KOPT-K1 (cell line): Measurements from ENCODE around the gene SPI1.
"Not testable (repeated sequence)": the region's sequence is repeated elsewhere in the genome, so short reads cannot be mapped to it uniquely, and the experiment has no call there.

Experiments
- H3K27ac ChIP-seq: fragments of 200-600 bp; sonication (generic); 2 replicates; pipeline ENCODE4 v1.5.1; 2016; ENCODE audit warnings: antibody characterized with exemption, mild to moderate bottlenecking, low read depth, low read length; ENCODE audit not compliant: poor library complexity, severe bottlenecking
- H3K36me3 ChIP-seq: fragments of 200-600 bp; sonication (generic); 2 replicates; pipeline ENCODE4 v1.5.1; 2017; ENCODE audit warnings: antibody characterized with exemption, mild to moderate bottlenecking, low read length, moderate library complexity; ENCODE audit not compliant: insufficient read depth
- H3K9me3 ChIP-seq: fragments of 200-600 bp; sonication (generic); 2 replicates; pipeline ENCODE4 v1.5.1; 2017; ENCODE audit warnings: antibody characterized with exemption, low read length, mild to moderate bottlenecking; ENCODE audit not compliant: insufficient read depth, poor library complexity, severe bottlenecking

The SPI1 gene

GRCh38 chr11:47348131-47348802, 30.1 kb downstream of the SPI1 start:
- Histone ChIP-seq H3K9me3 (no peaks in the 10 kb centered on the region), H3K36me3 (no peaks in the 10 kb centered on the region), H3K27ac (no peak overlapping the region)

- H3K9me3 ChIP-seq, result no peaks in the 10 kb centered on the region
- H3K27ac ChIP-seq, result no peak overlapping the region
- H3K36me3 ChIP-seq, result no peaks in the 10 kb centered on the region
Observed at GRCh38 chr11:47347137-47347536, 31.2 kb downstream of the SPI1 start.

DNA sequence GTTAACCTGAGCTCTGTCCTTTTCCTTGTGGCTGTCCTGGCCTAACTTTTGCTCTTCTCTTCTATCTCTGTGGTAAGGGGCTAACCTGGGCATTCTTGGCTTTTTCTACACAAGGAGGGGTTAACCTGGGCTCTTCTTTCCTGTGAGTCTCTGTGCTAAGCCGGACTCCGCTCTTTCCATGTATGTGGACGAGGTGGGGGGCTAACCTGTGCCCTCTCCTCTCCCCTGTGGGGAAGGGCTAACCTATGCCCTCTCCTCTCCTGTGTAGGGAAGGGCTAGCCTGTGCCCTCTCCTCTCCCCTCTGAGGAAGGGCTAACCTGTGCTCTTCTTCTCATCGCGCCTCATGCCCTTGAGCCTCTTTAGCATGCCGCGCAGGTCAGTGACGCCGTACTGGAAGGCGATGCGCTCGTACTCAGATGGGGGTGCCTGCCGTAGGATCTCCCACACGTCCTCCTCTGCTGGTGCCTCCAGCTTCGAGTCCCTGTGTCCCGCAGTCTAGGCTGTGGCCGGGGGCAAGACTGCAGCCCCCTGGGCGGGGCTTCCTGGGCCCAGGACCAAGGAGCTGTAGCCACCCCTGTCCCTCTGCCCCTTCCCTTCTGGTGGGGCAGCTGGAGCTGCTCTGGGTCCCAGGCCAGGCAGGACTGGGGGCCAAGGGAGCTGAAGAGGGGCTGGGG, 32.3 kb downstream of the SPI1 start:
- Histone ChIP-seq H3K27ac (no peak overlapping the region), H3K36me3 (no peaks in the 10 kb centered on the region), H3K9me3 (no peaks in the 10 kb centered on the region)

DNA sequence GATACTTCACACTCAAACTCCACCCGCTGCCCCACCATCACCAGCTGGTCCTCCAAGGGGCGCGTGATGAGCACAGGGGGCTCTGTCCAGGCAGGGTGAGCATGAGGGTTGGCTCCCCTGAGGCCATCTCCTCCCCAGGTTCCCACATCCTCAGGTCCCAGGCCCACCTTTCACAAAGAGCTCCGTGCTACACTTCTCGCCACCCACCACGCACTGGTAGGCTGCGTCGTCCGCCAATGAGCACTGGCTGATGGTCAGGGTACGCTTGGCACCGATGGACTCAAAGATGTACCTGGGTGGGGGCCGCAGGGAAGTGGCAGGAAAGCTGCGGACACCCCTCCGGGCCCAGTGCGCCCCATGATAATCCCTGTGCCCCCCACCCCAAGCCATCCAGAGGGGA, 35.5 kb downstream of the SPI1 start:
- Histone ChIP-seq H3K9me3 (no peaks in the 10 kb centered on the region), H3K36me3 (no peaks in the 10 kb centered on the region), H3K27ac (no peak overlapping the region)

DNA sequence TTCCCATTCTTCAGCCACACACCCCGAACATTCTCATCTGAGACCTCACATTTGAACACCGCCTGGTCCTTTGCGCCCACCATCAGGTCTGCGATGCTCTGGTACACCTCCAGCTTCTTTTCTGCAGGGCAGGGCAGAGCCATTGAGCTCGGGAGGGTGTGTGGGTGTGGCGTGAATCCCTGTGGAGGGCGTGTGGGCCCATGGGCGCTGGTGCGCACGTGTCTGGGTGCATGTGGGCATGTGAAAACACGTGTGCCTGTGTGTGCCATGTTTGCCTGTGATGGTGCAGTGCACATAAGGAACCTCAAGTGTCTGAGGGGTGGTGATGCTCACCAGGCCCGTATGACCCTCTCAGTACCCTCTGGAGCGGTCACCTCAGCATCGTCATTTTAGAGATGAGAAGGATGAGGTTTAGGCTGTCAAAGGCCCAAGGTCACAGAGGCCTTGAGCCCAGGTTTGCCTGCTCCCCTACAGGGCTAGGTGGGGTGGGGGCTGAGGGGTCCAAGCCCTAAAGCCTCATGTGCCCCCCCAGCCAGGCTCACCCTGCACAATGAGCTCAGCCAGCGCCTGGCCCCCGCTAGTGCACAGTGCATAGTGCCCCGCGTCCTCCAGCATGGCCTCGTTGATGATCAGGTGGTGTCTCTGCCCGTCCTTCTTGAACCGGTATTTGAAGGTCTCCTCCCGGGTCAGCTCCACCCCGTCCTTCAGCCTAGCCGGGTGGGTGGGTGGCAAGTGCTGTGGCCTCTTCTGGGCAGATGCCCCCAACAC, 36.1 kb downstream of the SPI1 start:
- H3K36me3 ChIP-seq, result no peaks in the 10 kb centered on the region
- H3K9me3 ChIP-seq, result no peaks in the 10 kb centered on the region
- no peak overlapping the region for H3K27ac ChIP-seq

DNA sequence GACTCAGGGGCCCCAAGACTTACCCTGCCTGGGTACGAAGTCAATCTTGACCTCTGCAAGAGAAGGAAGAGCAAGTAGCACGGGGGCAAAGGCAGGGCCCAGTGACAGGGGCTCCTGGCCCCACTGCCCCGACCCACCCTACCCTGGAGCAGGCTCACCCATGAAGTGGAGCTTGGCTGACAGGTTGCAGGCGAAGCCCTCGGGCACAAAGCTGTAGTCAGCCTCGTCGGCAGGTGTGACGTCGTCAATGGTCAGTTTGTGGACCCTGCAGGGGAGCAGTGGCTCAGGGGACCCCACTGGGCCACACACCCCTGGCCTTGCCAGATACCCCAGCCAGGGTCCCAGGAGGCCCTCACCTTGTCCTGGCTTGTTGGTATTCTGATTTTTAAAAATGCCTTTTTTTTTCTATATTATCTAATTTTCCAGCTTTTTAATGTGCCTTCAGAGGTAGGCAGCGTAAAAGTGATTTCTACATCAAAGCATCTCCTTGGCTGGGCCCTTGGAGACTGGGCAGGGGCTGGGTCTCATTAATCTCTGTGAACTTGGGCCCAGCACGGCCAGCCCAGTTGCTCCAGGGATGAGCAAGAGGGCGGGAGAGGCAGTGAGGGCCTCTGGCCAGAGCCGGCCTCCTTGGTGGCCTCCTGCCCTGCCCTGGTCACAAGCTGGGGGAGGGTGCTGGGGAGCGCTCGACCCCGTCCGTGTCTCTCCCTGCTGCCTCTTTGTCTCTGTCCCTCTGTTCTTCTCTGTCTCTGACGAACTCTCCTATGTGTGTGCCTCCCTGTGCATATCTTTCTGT, 37.2 kb downstream of the SPI1 start:
- Histone ChIP-seq H3K27ac (no peak overlapping the region), H3K9me3 (no peaks in the 10 kb centered on the region)

GRCh38 chr11:47340010-47340409, 38.3 kb downstream of the SPI1 start:
- Histone ChIP-seq H3K27ac (no peak overlapping the region), H3K36me3 (no peaks in the 10 kb centered on the region), H3K9me3 (no peaks in the 10 kb centered on the region)

More for the DNA sequence above, 37.2 kb downstream of the SPI1 start:
- no peaks in the 10 kb centered on the region for H3K36me3 ChIP-seq

GRCh38 chr11:47338396-47339241, 39.7 kb downstream of the SPI1 start:
- Histone ChIP-seq H3K36me3 (no peaks in the 10 kb centered on the region), H3K27ac (no peak overlapping the region), H3K9me3 (no peaks in the 10 kb centered on the region)

DNA sequence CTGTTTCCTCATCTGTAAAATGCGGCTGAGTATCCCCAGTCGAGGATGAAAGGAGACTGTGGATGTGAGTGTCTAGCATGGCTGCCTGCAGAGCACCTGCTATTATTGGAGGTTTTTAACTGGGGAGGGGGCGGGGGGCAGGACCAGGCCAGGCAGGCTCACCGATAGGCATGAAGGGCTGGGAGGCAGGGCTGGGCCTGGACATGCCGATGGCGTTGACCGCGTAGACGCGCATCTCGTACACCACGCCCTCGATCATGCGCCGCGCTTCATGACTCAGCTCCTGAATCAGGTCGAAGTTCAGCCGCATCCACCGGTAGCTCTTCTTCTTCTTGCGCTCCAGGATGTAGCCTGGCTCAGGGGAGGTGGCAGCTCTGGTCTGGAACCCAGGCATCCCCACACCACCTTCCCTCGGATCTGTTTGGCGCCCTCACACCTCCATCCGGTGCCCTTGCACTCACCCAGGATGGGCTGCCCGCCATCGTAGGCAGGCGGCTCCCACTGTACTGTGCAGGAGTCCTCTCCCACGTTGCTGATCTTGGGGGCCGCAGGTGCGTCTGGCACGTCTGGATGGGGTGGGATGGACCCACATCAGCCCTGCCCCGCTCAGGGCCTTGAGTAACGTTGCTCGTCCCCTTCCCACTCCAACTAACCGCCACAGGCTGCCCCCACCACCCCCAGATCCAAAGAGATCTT, 41.0 kb downstream of the SPI1 start:
- H3K36me3 ChIP-seq, result no peaks in the 10 kb centered on the region
- no peak overlapping the region for H3K27ac ChIP-seq
- no peaks in the 10 kb centered on the region for H3K9me3 ChIP-seq

DNA sequence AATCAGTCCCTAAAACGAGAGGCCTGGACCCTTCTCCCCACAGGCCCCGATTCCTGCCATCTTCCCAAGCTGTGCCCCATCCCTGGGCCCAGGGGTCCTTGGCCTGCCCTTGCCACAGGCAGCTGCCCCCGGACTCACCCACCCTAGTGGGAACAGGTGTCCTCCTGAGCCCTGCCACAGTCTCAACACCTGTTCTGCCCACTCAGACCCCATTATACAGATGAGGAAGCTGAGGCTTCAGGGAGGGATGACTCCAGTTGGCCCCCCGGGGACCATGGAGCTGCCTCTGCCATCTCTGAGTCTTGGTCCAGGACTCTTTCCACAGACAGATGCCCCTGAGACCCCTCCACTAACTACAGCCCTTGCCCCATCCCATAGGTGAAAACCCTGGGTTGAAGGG, 41.8 kb downstream of the SPI1 start:
- H3K27ac ChIP-seq, result no peak overlapping the region

GRCh38 chr11:47335733-47336132, 42.6 kb downstream of the SPI1 start:
- H3K36me3 ChIP-seq, result no peaks in the 10 kb centered on the region
- no peaks in the 10 kb centered on the region for H3K9me3 ChIP-seq
- no peak overlapping the region for H3K27ac ChIP-seq

More for the DNA sequence above, 41.8 kb downstream of the SPI1 start:
- no peaks in the 10 kb centered on the region for H3K36me3 ChIP-seq
- no peaks in the 10 kb centered on the region for H3K9me3 ChIP-seq

DNA sequence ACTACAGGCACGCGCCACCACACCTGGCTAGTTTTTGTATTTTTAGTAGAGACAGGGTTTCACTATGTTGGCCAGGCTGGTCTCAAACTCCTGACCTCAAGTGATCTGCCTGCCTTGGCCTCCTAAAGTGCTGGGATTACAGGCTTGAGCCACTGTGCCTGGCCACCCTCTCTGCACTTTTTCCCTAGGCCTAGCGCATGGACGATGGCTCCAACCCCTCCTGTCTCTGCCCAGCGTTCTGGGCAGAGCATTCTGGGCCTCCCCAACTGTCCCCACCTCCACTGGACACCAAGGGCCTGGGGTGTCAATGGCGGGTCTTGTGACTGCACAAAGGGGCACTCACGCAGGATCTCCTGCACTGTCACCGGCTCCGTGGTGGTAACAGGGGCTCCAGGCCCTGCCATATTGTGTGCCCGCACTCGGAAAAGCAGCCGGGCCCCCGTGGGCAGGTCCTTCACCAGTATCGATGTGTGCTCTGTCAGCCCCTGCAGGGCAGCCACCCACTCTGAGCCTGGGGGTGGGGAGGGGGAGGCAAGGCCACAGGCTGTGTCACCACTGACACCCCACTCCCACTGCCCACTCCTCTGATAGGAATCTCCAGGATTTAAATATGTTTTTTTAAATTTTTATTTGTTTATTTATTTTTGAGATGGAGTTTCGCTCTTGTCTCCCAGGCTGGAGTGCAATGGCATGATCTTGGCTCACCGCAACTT, 43.5 kb downstream of the SPI1 start:
- not testable (repeated sequence) for H3K36me3 ChIP-seq, H3K9me3 ChIP-seq, H3K27ac ChIP-seq

DNA sequence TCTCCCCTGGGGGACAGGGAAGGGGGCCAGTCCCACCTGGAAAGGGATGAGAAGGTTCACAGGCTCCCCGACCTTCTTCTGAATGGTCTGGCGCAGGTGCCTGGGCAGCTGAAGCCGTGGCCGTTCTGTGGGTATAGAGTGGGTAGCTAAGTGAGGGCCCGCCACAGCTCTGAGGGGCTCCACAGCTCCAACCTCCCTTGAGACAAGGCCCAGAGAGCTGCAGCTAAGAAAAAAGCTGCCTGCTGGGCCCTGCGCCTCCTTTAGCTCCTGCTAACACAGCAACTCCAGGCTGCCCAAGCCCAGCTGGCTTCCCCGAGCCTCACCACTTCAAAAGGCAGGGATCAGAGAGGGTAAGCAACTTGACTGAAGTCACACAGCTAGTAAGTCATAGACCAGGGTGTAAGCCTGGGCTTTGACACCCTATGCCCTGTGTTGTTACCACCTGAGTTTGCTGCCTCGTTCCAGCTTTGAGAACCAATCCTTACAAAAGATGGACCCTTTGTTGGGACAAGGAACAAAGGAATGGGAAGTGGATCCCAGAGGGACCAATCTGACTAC, 44.4 kb downstream of the SPI1 start:
- no peak overlapping the region for H3K27ac ChIP-seq
- no peaks in the 10 kb centered on the region; the same call in 1 of the 2 replicates for H3K36me3 ChIP-seq
- no peaks in the 10 kb centered on the region for H3K9me3 ChIP-seq
